ENCODE measurements around the gene PALLD.

Gene PALLD

DNA sequence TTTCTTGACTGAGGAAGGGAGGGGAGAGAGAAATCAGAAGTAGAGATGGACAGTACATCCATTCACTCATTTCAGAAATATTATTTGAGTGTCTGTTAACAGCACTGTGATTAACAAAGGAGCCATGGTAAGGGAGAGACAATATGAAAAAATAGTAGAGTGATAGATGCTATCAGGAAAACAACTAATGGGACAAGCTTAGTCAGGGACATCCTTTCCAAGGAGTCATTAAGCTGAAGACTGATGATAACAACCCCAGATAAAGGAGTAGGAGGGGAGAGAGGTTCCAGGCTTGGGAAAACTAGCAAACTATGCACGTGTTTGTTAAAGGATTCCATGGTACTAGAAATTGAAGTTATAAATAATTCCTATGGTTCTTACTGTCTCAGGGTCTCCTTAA lies 391.0 kb downstream of the PALLD start:
- Histone ChIP-seq H3K4me3 (ENCODE audit: severe bottlenecking) (no peak overlapping the region), H3K4me1 (ENCODE audit: insufficient read depth, poor library complexity, severe bottlenecking) (peaks cover 17% of the 10 kb centered on the region), H3K27ac (ENCODE audit: poor library complexity, severe bottlenecking) (no peak overlapping the region), H3K9me3 (ENCODE audit: severe bottlenecking) (no peaks in the 10 kb centered on the region), H3K27me3 (ENCODE audit: insufficient read depth, poor library complexity, severe bottlenecking) (no peaks in the 10 kb centered on the region), H3K36me3 (ENCODE audit: low read depth) (peaks cover 87% of the 10 kb centered on the region)
- TF ChIP-seq, protein P1, sequence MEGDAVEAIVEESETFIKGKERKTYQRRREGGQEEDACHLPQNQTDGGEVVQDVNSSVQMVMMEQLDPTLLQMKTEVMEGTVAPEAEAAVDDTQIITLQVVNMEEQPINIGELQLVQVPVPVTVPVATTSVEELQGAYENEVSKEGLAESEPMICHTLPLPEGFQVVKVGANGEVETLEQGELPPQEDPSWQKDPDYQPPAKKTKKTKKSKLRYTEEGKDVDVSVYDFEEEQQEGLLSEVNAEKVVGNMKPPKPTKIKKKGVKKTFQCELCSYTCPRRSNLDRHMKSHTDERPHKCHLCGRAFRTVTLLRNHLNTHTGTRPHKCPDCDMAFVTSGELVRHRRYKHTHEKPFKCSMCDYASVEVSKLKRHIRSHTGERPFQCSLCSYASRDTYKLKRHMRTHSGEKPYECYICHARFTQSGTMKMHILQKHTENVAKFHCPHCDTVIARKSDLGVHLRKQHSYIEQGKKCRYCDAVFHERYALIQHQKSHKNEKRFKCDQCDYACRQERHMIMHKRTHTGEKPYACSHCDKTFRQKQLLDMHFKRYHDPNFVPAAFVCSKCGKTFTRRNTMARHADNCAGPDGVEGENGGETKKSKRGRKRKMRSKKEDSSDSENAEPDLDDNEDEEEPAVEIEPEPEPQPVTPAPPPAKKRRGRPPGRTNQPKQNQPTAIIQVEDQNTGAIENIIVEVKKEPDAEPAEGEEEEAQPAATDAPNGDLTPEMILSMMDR (IDR thresholded peaks at IDR 0.05; ENCODE audit: poor library complexity, severe bottlenecking) = no peak
- ATAC-seq (ENCODE audit: low read depth) (no peak), DNase-seq (ENCODE audit: low spot score) (no peak)

DNA sequence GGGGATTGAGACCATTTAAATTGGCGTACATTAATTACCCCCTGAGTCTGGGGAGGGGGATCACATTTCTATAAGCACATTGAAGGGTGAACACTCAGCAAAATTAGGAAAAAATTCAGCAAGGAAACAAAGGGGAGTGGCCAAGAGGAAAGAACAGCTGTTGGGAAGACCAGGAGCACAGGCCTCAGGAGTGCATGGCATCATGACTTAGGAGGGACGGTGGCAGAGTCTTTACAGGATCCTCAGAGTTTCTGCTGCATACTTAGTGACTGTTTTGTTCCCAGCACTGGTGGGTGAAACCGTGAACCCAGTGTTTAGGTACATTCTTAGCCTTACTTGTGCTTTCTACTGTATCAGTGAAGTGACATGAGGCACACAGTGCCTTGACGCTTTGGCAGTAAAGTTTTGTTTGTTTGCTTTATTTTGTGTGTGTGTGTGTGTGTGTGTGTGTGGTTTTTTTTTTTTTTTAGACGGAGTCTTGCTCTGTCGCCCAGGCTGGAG lies 391.9 kb downstream of the PALLD start:
- H3K27ac ChIP-seq (ENCODE audit: poor library complexity, severe bottlenecking) = no peak overlapping the region
- H3K36me3 ChIP-seq (ENCODE audit: low read depth) = peaks cover 87% of the 10 kb centered on the region
- ATAC-seq (ENCODE audit: low read depth) = no peak
- H3K27me3 ChIP-seq (ENCODE audit: insufficient read depth, poor library complexity, severe bottlenecking) = no peaks in the 10 kb centered on the region
- H3K4me3 ChIP-seq (ENCODE audit: severe bottlenecking) = no peak overlapping the region
- no peak for DNase-seq (ENCODE audit: low spot score)
- H3K9me3 ChIP-seq (ENCODE audit: severe bottlenecking) = no peaks in the 10 kb centered on the region
- TF ChIP-seq, protein P1 (IDR thresholded peaks at IDR 0.05; ENCODE audit: poor library complexity, severe bottlenecking) = no peak
- peaks cover 10% of the 10 kb centered on the region for H3K4me1 ChIP-seq (ENCODE audit: insufficient read depth, poor library complexity, severe bottlenecking)

DNA sequence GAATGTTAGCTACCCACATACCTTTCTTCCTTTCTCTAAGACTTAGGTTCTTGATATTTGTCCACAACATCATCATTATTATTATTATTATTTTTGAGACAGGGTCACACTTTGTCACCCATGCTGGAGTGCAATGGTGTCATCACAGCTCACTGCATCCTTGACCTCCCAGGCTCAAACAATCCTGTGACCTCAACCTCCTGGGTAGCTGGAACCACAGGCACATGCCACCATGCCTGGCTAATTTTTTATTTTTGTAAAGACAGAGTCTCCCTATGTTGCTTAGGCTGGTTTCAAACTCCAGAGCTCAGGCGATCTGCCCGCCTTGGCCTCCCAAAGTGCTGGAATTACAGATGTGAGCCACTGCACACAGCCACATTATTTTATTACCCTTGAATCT lies 394.2 kb downstream of the PALLD start:
- H3K36me3 ChIP-seq (ENCODE audit: low read depth) = peaks cover 89% of the 10 kb centered on the region
- TF ChIP-seq, protein P1 (IDR thresholded peaks at IDR 0.05; ENCODE audit: poor library complexity, severe bottlenecking) = no peak
- H3K9me3 ChIP-seq (ENCODE audit: severe bottlenecking) = no peaks in the 10 kb centered on the region
- no peak overlapping the region for H3K27ac ChIP-seq (ENCODE audit: poor library complexity, severe bottlenecking)
- ATAC-seq (ENCODE audit: low read depth) (no peak), DNase-seq (ENCODE audit: low spot score) (no peak)
- H3K4me1 ChIP-seq (ENCODE audit: insufficient read depth, poor library complexity, severe bottlenecking) = peaks cover 3% of the 10 kb centered on the region
- no peak overlapping the region for H3K4me3 ChIP-seq (ENCODE audit: severe bottlenecking)
- no peaks in the 10 kb centered on the region for H3K27me3 ChIP-seq (ENCODE audit: insufficient read depth, poor library complexity, severe bottlenecking)

DNA sequence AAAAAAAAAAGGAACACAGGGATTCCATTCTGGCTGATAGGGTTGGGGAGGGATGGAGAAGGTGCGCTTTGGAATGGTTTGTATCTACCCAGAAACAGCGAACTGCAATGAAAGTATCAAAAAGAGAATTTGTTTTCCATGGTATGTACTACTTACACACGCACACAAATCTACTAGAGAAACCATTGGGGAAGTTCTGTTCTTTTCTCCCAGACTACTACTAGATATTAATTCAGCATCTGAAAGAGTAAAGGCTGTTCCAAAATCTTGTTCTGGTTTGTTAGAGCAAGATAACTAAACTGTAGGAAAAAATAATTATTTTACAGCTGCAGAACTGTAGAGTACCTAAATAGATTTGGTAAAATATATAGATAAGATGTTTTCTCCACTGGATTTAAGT lies 394.8 kb downstream of the PALLD start:
- H3K4me1 ChIP-seq (ENCODE audit: insufficient read depth, poor library complexity, severe bottlenecking) = no peaks in the 10 kb centered on the region
- TF ChIP-seq, protein P1 (IDR thresholded peaks at IDR 0.05; ENCODE audit: poor library complexity, severe bottlenecking) = no peak
- ATAC-seq (ENCODE audit: low read depth) = no peak
- H3K27me3 ChIP-seq (ENCODE audit: insufficient read depth, poor library complexity, severe bottlenecking) = no peaks in the 10 kb centered on the region
- H3K4me3 ChIP-seq (ENCODE audit: severe bottlenecking) = no peak overlapping the region
- DNase-seq (ENCODE audit: low spot score) = no peak
- H3K36me3 ChIP-seq (ENCODE audit: low read depth) = peaks cover 89% of the 10 kb centered on the region
- H3K27ac ChIP-seq (ENCODE audit: poor library complexity, severe bottlenecking) = no peak overlapping the region
- H3K9me3 ChIP-seq (ENCODE audit: severe bottlenecking) = no peaks in the 10 kb centered on the region

DNA sequence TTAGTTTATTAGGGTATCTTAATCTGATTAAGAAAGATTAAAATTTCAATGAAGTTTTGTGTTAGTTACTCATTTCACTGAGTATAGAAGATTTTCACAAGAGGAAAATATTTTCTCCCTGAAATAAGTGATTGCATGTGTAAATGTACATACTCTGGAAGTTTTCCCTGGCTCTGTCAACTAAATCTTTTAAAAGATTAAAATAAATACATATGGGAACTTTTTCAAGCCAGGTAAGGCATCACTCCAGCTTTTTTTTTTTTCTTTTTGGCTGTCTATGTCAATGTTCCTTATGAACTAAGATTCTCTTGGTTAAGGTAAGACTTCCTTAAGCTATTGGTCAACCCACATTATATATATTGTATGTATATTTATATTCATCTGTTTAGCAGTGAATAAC lies 395.6 kb downstream of the PALLD start:
- H3K36me3 ChIP-seq (ENCODE audit: low read depth) = peaks cover 93% of the 10 kb centered on the region
- H3K4me1 ChIP-seq (ENCODE audit: insufficient read depth, poor library complexity, severe bottlenecking) = no peaks in the 10 kb centered on the region
- TF ChIP-seq, protein P1 (IDR thresholded peaks at IDR 0.05; ENCODE audit: poor library complexity, severe bottlenecking) = no peak
- H3K9me3 ChIP-seq (ENCODE audit: severe bottlenecking) = no peaks in the 10 kb centered on the region
- ATAC-seq (ENCODE audit: low read depth) (no peak), DNase-seq (ENCODE audit: low spot score) (no peak)
- no peaks in the 10 kb centered on the region for H3K27me3 ChIP-seq (ENCODE audit: insufficient read depth, poor library complexity, severe bottlenecking)
- H3K4me3 ChIP-seq (ENCODE audit: severe bottlenecking) = no peak overlapping the region
- H3K27ac ChIP-seq (ENCODE audit: poor library complexity, severe bottlenecking) = no peak overlapping the region

Data from RWPE2 (cell line).